HEK293 (cell line): ENCODE data around the gene ANKRD65.
A peak's percentile ranks its signal among the peaks of the same experiment; 100 is the strongest.

Experiments
- CTCF ChIA-PET: fragments of 350-600 bp; formaldehyde crosslinking; extraction: SDS; loops from one replicate; lab custom pipeline; 2021; ENCODE audit warnings: antibody characterized with exemption; lab: Yijun Ruan, JAX
- POLR2A ChIA-PET: fragments of 300-600 bp; formaldehyde crosslinking; extraction: SDS; loops from one replicate; lab custom pipeline; 2020; ENCODE audit warnings: antibody characterized with exemption, inconsistent platforms; lab: Yijun Ruan, JAX
- H3K27ac ChIP-seq: fragments of 200-500 bp; sonication (Bioruptor generic); 2 replicates; pipeline ENCODE4 v1.5.1; 2014; ENCODE audit warnings: low read depth, low read length, control low read depth, inconsistent platforms; ENCODE audit errors: extremely low read depth
- H3K36me3 ChIP-seq, 2 experiments: fragments of 200-500 bp in 1 of 2; sonication (Bioruptor generic) in 1 of 2; 1 replicate in 1 of 2; 2 replicates in 1 of 2; pipeline ENCODE4 v1.5.1; 2014 to 2017; ENCODE audit warnings: inconsistent platforms in 2 of 2, low read length in 2 of 2; ENCODE audit not compliant: control insufficient read depth in 2 of 2, insufficient read depth in 1 of 2
- H3K4me1 ChIP-seq: fragments of 200-500 bp; sonication (Bioruptor generic); 2 replicates; pipeline ENCODE4 v1.5.1; 2014; ENCODE audit warnings: mild to moderate bottlenecking, low read length, inconsistent platforms; ENCODE audit not compliant: control insufficient read depth, insufficient read depth
- H3K4me3 ChIP-seq: 2 replicates; pipeline ENCODE4 v1.5.1; 2011; ENCODE audit warnings: low read depth, mild to moderate bottlenecking, control low read depth, low read length, moderate library complexity
- H3K9me3 ChIP-seq: fragments of 200-500 bp; sonication (Bioruptor generic); 2 replicates; pipeline ENCODE4 v1.5.1; 2014; ENCODE audit warnings: low read depth, low read length, inconsistent platforms; ENCODE audit not compliant: control insufficient read depth, insufficient read depth
- KLF7 ChIP-seq: fragments of 450-650 bp; formaldehyde crosslinking; IDR thresholded peaks from 2 replicates; pipeline ENCODE4 v1.5.1; 2016; ENCODE audit warnings: missing biosample characterization, missing genetic modification characterization, borderline replicate concordance
- SCRT2 ChIP-seq: fragments of 450-650 bp; formaldehyde crosslinking; IDR thresholded peaks from 2 replicates; pipeline ENCODE4 v1.5.1; 2016; ENCODE audit warnings: missing biosample characterization, missing genetic modification characterization
- SETDB1 ChIP-seq: IDR thresholded peaks from one replicate; pipeline ENCODE4 v1.6.1; 2017; ENCODE audit warnings: mild to moderate bottlenecking, low read length, moderate library complexity, mixed read lengths; ENCODE audit not compliant: insufficient read length
- ZFP69B ChIP-seq: fragments of 450-650 bp; formaldehyde crosslinking; IDR thresholded peaks from 2 replicates; pipeline ENCODE4 v1.5.1; 2016; ENCODE audit warnings: missing biosample characterization, missing genetic modification characterization
- ZIC2 ChIP-seq: fragments of 450-650 bp; formaldehyde crosslinking; IDR thresholded peaks from 2 replicates; pipeline ENCODE4 v1.5.1; 2016; ENCODE audit warnings: missing biosample characterization, missing genetic modification characterization
- ZNF10 ChIP-seq: fragments of 450-650 bp; formaldehyde crosslinking; IDR thresholded peaks from 2 replicates; pipeline ENCODE4 v1.5.1; 2017; ENCODE audit warnings: missing biosample characterization, missing genetic modification characterization
- ZNF114 ChIP-seq: fragments of 450-650 bp; formaldehyde crosslinking; IDR thresholded peaks from 2 replicates; pipeline ENCODE4 v1.5.0; 2017; ENCODE audit warnings: missing biosample characterization, missing genetic modification characterization
- ZNF140 ChIP-seq: fragments of 450-650 bp; formaldehyde crosslinking; IDR thresholded peaks from 2 replicates; pipeline ENCODE4 v1.5.1; 2016; ENCODE audit warnings: missing biosample characterization, missing genetic modification characterization
- ZNF19 ChIP-seq: fragments of 450-650 bp; formaldehyde crosslinking; IDR thresholded peaks from 2 replicates; pipeline ENCODE4; 2016; ENCODE audit warnings: missing biosample characterization, missing genetic modification characterization, low read depth
- ZNF266 ChIP-seq: fragments of 450-650 bp; formaldehyde crosslinking; IDR thresholded peaks from 2 replicates; pipeline ENCODE4 v1.5.1; 2016; ENCODE audit warnings: missing biosample characterization, missing genetic modification characterization, low read depth
- ZNF280C ChIP-seq: fragments of 450-650 bp; formaldehyde crosslinking; IDR thresholded peaks from 2 replicates; pipeline ENCODE4 v1.5.1; 2016; ENCODE audit warnings: missing biosample characterization, missing genetic modification characterization
- ZNF292 ChIP-seq: fragments of 450-650 bp; formaldehyde crosslinking; IDR thresholded peaks from 2 replicates; pipeline ENCODE4 v1.5.1; 2016; ENCODE audit warnings: low read depth, missing biosample characterization, missing genetic modification characterization, borderline replicate concordance
- ZNF341 ChIP-seq: fragments of 450-650 bp; formaldehyde crosslinking; IDR thresholded peaks from 2 replicates; pipeline ENCODE4; 2016; ENCODE audit warnings: low read depth, missing biosample characterization, missing genetic modification characterization
- ZNF37A ChIP-seq: fragments of 450-650 bp; IDR thresholded peaks from 2 replicates; pipeline ENCODE4 v1.5.1; 2018; ENCODE audit warnings: missing biosample characterization, missing genetic modification characterization
- ZNF404 ChIP-seq: fragments of 450-650 bp; formaldehyde crosslinking; IDR thresholded peaks from 2 replicates; pipeline ENCODE4 v1.5.1; 2017; ENCODE audit warnings: missing biosample characterization, missing genetic modification characterization
- ZNF426 ChIP-seq: fragments of 450-650 bp; formaldehyde crosslinking; IDR thresholded peaks from 2 replicates; pipeline ENCODE4 v1.5.1; 2017; ENCODE audit warnings: missing biosample characterization, missing genetic modification characterization, mild to moderate bottlenecking, inconsistent platforms, moderate library complexity
- ZNF433 ChIP-seq: fragments of 450-650 bp; formaldehyde crosslinking; IDR thresholded peaks from 2 replicates; pipeline ENCODE4 v1.5.1; 2016; ENCODE audit warnings: missing biosample characterization, missing genetic modification characterization, low read depth
- ZNF48 ChIP-seq: fragments of 450-650 bp; formaldehyde crosslinking; IDR thresholded peaks from 2 replicates; pipeline ENCODE4 v1.5.1; 2016; ENCODE audit warnings: missing biosample characterization, missing genetic modification characterization
- ZNF544 ChIP-seq: fragments of 450-650 bp; formaldehyde crosslinking; IDR thresholded peaks from 2 replicates; pipeline ENCODE4 v1.5.0; 2017; ENCODE audit warnings: missing biosample characterization, missing genetic modification characterization
- ZNF548 ChIP-seq: fragments of 450-650 bp; formaldehyde crosslinking; IDR thresholded peaks from 2 replicates; pipeline ENCODE4 v1.5.1; 2016; ENCODE audit warnings: missing biosample characterization, missing genetic modification characterization
- ZNF549 ChIP-seq: fragments of 450-650 bp; IDR thresholded peaks from 2 replicates; pipeline ENCODE4 v1.5.1; 2018; ENCODE audit warnings: missing biosample characterization, missing genetic modification characterization, mild to moderate bottlenecking, inconsistent platforms, moderate library complexity
- ZNF600 ChIP-seq: fragments of 450-650 bp; formaldehyde crosslinking; IDR thresholded peaks from 2 replicates; pipeline ENCODE4 v1.5.1; 2016; ENCODE audit warnings: missing biosample characterization, missing genetic modification characterization
- ZNF670 ChIP-seq: fragments of 450-650 bp; formaldehyde crosslinking; IDR thresholded peaks from 2 replicates; pipeline ENCODE4 v1.5.1; 2016; ENCODE audit warnings: missing biosample characterization, missing genetic modification characterization, low read depth
- ZNF747 ChIP-seq: fragments of 450-650 bp; formaldehyde crosslinking; IDR thresholded peaks from 2 replicates; pipeline ENCODE4 v1.5.1; 2016; ENCODE audit warnings: missing biosample characterization, missing genetic modification characterization
- ZNF843 ChIP-seq: fragments of 450-650 bp; formaldehyde crosslinking; IDR thresholded peaks from 2 replicates; pipeline ENCODE4 v1.5.1; 2016; ENCODE audit warnings: missing biosample characterization, missing genetic modification characterization
- TF ChIP-seq, protein P1 (sequence below): fragments of 450-650 bp; formaldehyde crosslinking; IDR thresholded peaks from 2 replicates; pipeline ENCODE4 v1.5.1; 2016; ENCODE audit warnings: missing biosample characterization, missing genetic modification characterization
- TF ChIP-seq, protein P2 (sequence below): fragments of 450-650 bp; formaldehyde crosslinking; IDR thresholded peaks from 2 replicates; pipeline ENCODE4 v1.5.1; 2017; ENCODE audit warnings: missing biosample characterization, missing genetic modification characterization
- TF ChIP-seq, protein P3 (sequence below): fragments of 450-650 bp; formaldehyde crosslinking; IDR thresholded peaks from 2 replicates; pipeline ENCODE4 v1.5.1; 2016; ENCODE audit warnings: missing biosample characterization, missing genetic modification characterization

ANKRD65 gene

GRCh38 chr1:1425753-1426495 lies 4.8 kb upstream of the ANKRD65 start (continued):
- no peak for TF ChIP-seq SETDB1
- TF ChIP-seq ZNF19 (tag by site-specific recombination) = no peak
- TF ChIP-seq ZNF426 (tag by site-specific recombination) = no peak
- TF ChIP-seq ZNF548 = no peak
- TF ChIP-seq ZNF114 (tag by site-specific recombination) = no peak
- TF ChIP-seq ZNF549 (tag by site-specific recombination) = no peak
- TF ChIP-seq ZNF341 (tag by site-specific recombination) = peak; percentile 59; the same call in 1 of the 2 replicates
- TF ChIP-seq, protein P1, sequence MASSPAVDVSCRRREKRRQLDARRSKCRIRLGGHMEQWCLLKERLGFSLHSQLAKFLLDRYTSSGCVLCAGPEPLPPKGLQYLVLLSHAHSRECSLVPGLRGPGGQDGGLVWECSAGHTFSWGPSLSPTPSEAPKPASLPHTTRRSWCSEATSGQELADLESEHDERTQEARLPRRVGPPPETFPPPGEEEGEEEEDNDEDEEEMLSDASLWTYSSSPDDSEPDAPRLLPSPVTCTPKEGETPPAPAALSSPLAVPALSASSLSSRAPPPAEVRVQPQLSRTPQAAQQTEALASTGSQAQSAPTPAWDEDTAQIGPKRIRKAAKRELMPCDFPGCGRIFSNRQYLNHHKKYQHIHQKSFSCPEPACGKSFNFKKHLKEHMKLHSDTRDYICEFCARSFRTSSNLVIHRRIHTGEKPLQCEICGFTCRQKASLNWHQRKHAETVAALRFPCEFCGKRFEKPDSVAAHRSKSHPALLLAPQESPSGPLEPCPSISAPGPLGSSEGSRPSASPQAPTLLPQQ (tag by site-specific recombination) = no peak
- TF ChIP-seq, protein P2, sequence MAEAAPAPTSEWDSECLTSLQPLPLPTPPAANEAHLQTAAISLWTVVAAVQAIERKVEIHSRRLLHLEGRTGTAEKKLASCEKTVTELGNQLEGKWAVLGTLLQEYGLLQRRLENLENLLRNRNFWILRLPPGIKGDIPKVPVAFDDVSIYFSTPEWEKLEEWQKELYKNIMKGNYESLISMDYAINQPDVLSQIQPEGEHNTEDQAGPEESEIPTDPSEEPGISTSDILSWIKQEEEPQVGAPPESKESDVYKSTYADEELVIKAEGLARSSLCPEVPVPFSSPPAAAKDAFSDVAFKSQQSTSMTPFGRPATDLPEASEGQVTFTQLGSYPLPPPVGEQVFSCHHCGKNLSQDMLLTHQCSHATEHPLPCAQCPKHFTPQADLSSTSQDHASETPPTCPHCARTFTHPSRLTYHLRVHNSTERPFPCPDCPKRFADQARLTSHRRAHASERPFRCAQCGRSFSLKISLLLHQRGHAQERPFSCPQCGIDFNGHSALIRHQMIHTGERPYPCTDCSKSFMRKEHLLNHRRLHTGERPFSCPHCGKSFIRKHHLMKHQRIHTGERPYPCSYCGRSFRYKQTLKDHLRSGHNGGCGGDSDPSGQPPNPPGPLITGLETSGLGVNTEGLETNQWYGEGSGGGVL (tag by site-specific recombination) = 0 out of 2 replicates have a peak, but pooled peaks have one; percentile 24
- 0 out of 2 replicates have a peak, but pooled peaks have one; percentile 36 for TF ChIP-seq ZNF10
- peak; percentile 70 for TF ChIP-seq ZNF600 (tag by site-specific recombination)
- no peak for TF ChIP-seq ZNF48 (tag by site-specific recombination)
- no peak for TF ChIP-seq ZNF544 (tag by site-specific recombination)
- TF ChIP-seq ZNF433 = no peak

GRCh38 chr1:1425426-1425752 lies 4.3 kb upstream of the ANKRD65 start:
- H3K9me3 ChIP-seq = no peaks in the 10 kb centered on the region
- TF ChIP-seq ZNF404 (tag by site-specific recombination) (no peak), ZNF292 (tag by site-specific recombination) (no peak), ZNF140 (no peak), KLF7 (tag by site-specific recombination) (no peak), ZNF37A (tag by site-specific recombination) (no peak), ZNF670 (tag by site-specific recombination) (no peak), ZNF843 (tag by site-specific recombination) (no peak), SCRT2 (no peak), ZIC2 (tag by site-specific recombination) (0 out of 2 replicates have a peak, but pooled peaks have one; percentile 24), ZFP69B (peak; percentile 57; the same call in 1 of the 2 replicates), ZNF280C (tag by site-specific recombination) (no peak), ZNF747 (tag by site-specific recombination) (no peak), ZNF266 (no peak)
- TF ChIP-seq, protein P3, sequence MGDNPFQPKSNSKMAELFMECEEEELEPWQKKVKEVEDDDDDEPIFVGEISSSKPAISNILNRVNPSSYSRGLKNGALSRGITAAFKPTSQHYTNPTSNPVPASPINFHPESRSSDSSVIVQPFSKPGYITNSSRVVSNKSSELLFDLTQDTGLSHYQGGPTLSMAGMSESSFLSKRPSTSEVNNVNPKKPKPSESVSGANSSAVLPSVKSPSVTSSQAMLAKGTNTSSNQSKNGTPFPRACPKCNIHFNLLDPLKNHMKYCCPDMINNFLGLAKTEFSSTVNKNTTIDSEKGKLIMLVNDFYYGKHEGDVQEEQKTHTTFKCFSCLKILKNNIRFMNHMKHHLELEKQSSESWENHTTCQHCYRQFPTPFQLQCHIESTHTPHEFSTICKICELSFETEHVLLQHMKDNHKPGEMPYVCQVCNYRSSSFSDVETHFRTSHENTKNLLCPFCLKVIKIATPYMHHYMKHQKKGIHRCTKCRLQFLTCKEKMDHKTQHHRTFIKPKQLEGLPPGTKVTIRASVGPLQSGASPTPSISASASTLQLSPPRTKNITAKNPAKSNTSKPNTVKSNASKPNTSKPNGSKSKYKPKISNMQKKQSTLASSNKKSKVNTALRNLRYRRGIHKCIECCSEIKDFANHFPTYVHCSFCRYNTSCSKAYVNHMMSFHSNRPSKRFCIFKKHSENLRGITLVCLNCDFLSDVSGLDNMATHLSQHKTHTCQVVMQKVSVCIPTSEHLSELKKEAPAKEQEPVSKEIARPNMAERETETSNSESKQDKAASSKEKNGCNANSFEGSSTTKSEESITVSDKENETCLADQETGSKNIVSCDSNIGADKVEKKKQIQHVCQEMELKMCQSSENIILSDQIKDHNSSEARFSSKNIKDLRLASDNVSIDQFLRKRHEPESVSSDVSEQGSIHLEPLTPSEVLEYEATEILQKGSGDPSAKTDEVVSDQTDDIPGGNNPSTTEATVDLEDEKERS = no peak
- TF ChIP-seq, protein P1 (tag by site-specific recombination) = 0 out of 2 replicates have a peak, but pooled peaks have one; percentile 32

More at GRCh38 chr1:1425426-1425752, 4.3 kb upstream of the ANKRD65 start:
- ChIA-PET POLR2A (interaction anchor here (0.6 kb wide), 1 partner anchor 16 kb away, joined by 4 read pairs; no protein-coding TSS in a partner anchor), CTCF (interaction anchor here (2.0 kb wide), 1 partner anchor 16 kb away, joined by 5 read pairs; no protein-coding TSS in a partner anchor)
- Histone ChIP-seq H3K36me3 (no peaks in the 10 kb centered on the region), H3K27ac (no peak overlapping the region), H3K4me1 (no peaks in the 10 kb centered on the region), H3K4me3 (no peak overlapping the region)
